ENCODE measurements around the gene TIMP3. TPM values are rescaled to one million over a fixed set of nuclear protein-coding genes. Genes with fewer than 3 reads are reported as not detected.

TIMP3 gene
- total RNA-seq, 1 donor = 924 TPM

DNA sequence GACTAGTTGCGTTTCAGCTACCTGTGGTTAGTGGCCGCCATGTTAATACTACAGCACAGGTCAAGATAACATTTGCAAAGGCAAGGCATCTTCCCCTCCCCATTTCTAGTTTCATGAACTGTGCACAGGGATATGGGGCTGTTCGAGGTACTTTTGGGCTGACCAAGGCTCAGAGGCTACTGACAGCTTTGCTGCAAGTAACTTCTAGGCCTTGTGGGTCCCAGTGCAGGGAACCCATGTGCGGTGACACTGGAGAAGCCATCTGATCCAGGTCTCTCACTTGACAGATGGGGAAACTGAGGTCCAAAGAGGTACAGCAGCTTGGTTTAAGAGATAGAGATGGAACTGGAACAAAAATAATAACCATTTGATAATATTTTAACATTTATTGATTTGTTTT lies 13.6 kb downstream of the TIMP3 start:
- DNase-seq (ENCODE audit: low read depth) = no peak
- no peak for TF ChIP-seq CTCF (IDR thresholded peaks at IDR 0.05; ENCODE audit: insufficient read depth, low read depth, low read length)
- H3K4me3 ChIP-seq (ENCODE audit: low read depth, low read length) = no peak overlapping the region

GRCh38 chr22:32815943-32816342 lies 14.4 kb downstream of the TIMP3 start:
- TF ChIP-seq CTCF (IDR thresholded peaks at IDR 0.05; ENCODE audit: insufficient read depth, low read depth, low read length) = no peak
- DNase-seq (ENCODE audit: low read depth) = no peak
- no peak overlapping the region for H3K4me3 ChIP-seq (ENCODE audit: low read depth, low read length)

- H3K4me3 ChIP-seq (ENCODE audit: low read depth, low read length) = no peak overlapping the region
- DNase-seq (ENCODE audit: low read depth) = no peak
- no peak for TF ChIP-seq CTCF (IDR thresholded peaks at IDR 0.05; ENCODE audit: insufficient read depth, low read depth, low read length)
Measured at GRCh38 chr22:32817137-32817730, 15.7 kb downstream of the TIMP3 start.

DNA sequence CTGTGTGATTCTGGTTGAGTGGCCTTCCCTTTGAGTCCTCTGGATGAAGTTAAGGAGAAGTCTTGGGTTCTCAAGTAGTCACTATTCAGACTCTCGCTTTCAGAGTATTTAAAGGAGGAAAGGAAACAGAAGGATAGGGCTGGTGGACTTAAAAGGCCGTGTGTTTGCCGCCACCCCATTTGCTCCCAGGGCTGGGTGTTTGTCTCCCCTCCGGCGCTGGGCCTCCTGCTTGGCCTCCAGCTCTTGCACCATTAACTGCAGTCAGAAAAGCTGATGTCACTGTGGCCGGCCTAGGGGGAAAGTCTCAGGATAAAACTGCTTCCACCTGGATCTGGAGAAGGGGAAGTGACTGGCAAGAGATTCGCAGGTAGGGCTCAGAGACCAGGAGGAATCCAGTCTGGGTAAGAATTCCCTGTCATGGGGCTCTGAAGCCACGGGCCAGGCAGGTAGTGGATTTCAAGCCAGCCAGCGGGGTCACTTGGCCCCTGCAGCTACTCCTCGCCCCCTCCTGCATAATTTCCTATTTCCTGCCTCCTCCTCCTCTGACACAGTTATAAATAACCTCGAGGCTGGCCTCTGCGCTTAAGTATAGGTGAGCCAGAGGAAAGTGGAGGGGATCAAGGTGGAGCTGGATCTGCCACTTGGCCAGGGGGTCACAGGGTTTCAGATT lies 17.1 kb downstream of the TIMP3 start:
- TF ChIP-seq CTCF (IDR thresholded peaks at IDR 0.05; ENCODE audit: insufficient read depth, low read depth, low read length) = no peak
- no peak for DNase-seq (ENCODE audit: low read depth)
- H3K4me3 ChIP-seq (ENCODE audit: low read depth, low read length) = no peak overlapping the region

DNA sequence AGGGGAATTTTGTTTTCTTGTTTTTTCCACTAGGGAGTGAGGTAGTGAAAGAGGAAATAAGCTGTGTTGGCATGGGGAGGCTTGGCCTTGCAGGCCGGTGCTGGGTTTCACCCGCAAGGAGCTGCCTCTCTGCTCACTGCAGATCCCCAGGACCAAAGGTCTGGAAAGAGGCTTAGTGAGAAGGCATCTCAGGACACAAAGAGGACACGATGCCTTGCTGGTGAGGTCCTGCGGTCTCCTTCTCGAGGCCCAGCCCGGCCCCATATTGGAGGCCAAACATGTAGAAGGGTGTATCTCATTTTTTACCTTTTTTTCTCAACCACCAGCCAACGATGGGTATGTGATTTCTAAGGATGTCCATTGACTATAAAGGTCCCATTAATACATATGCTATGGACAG lies 17.6 kb downstream of the TIMP3 start:
- no peak overlapping the region for H3K4me3 ChIP-seq (ENCODE audit: low read depth, low read length)
- no peak for TF ChIP-seq CTCF (IDR thresholded peaks at IDR 0.05; ENCODE audit: insufficient read depth, low read depth, low read length)
- no peak for DNase-seq (ENCODE audit: low read depth)

- no peak for TF ChIP-seq CTCF (IDR thresholded peaks at IDR 0.05; ENCODE audit: insufficient read depth, low read depth, low read length)
- no peak for DNase-seq (ENCODE audit: low read depth)
- no peak overlapping the region for H3K4me3 ChIP-seq (ENCODE audit: low read depth, low read length)
Measured at GRCh38 chr22:32820131-32821119, 18.9 kb downstream of the TIMP3 start.

Measured in fibroblast of villous mesenchyme (primary cell).